Right lobe of liver (tissue), 6 donors: Measurements from ENCODE around the gene PEF1. TPM values are rescaled to one million over a fixed set of nuclear protein-coding genes. Genes with fewer than 3 reads are reported as not detected.

Source experiments
- ATAC-seq, 4 donors: fragments of 200-7000 bp; cut with Tn5 transposase; one replicate each; pipeline ENCODE4 v1.9.1; 2020; ENCODE audit warnings: mild to moderate bottlenecking in 4 of 4, moderate library complexity in 4 of 4
- DNase-seq, 3 donors: peaks; one replicate each; pipeline ENCODE4 v3.0.0-alpha.2; 2020
- H3K27ac ChIP-seq, 3 donors: fragments of 200-600 bp; one replicate each; pipeline ENCODE4 v1.8.0; 2022
- H3K27me3 ChIP-seq, 2 donors: fragments of 200-600 bp; one replicate each; pipeline ENCODE4 v1.8.0; 2022
- H3K36me3 ChIP-seq, 4 donors: fragments of 200-600 bp; sonication (generic) in 1 of 4; one replicate each; pipeline versions ENCODE4 v1.5.1 to v1.8.0; 2017 to 2022; ENCODE audit warnings: control low read depth in 1 of 4
- H3K4me1 ChIP-seq, 4 donors: fragments of 200-600 bp; sonication (generic) in 1 of 4; one replicate each; pipeline versions ENCODE4 v1.5.1 to v1.8.0; 2017 to 2022; ENCODE audit warnings: control low read depth in 1 of 4
- H3K4me3 ChIP-seq, 3 donors: fragments of 200-600 bp; one replicate each; pipeline ENCODE4 v1.8.0; 2022
- H3K9me3 ChIP-seq, 4 donors: fragments of 200-600 bp; sonication (generic) in 1 of 4; one replicate each; pipeline versions ENCODE4 v1.5.1 to v1.8.0; 2017 to 2022; ENCODE audit warnings: control low read depth in 1 of 4
- CTCF ChIP-seq, 4 donors: fragments of 200-600 bp in 3 of 4; fragments of 450-650 bp in 1 of 4; IDR thresholded peaks; one replicate each; pipeline versions ENCODE4 v1.5.1 to v1.8.0; 2016 to 2022; ENCODE audit warnings: antibody characterized with exemption in 4 of 4, mild to moderate bottlenecking in 2 of 4
- POLR2A ChIP-seq: fragments of 450-650 bp; IDR thresholded peaks from one replicate; pipeline ENCODE4 v1.6.1; 2017; ENCODE audit warnings: antibody characterized with exemption, mild to moderate bottlenecking
- WGBS: methylation state at CpG from one replicate; pipeline ENCODE4 v1.1.6; 2018; ENCODE audit warnings: low coverage, low lambda C conversion rate; ENCODE audit not compliant: insufficient coverage; ENCODE audit errors: missing lambda C conversion rate; 5-methylcytosine and 5-hydroxymethylcytosine counted together
- intact Hi-C, 2 donors: fragments of 100-400 bp; cut with DNase I; formaldehyde crosslinking; loops; one replicate each; pipeline versions ENCODE4 v1.11.2 to v1.14.1; 2022
- total RNA-seq, 6 experiments: library from RNA; depleted of rRNA in 2 of 6; stranded (reverse); fragments of >200 nt in 2 of 6; fragmentation: NEBNext Ultra II Directional in 3 of 6; extraction: Animal tissue kit (Norgen Biotek cat#: 25700) in 3 of 6; gene quantifications; one replicate each; pipeline versions ENCODE4 v1.1.0 to v1.2.4, GENCODE V29; 2016 to 2023
- donor health status: DM: no; HTN: yes; CAD: no.
- donor health status: DM: no; HTN: no; CAD: no.
- donor health status: DM: no; HTN: no; CAD: no.
- donor health status: DM: no; HTN: yes; CAD: no.
- donor health status: DM: no; HTN: yes; CAD: no.

Gene PEF1
- total RNA-seq, 6 experiments from 2014 or later: 23.9 to 47.5 (median 32.5) TPM

DNA sequence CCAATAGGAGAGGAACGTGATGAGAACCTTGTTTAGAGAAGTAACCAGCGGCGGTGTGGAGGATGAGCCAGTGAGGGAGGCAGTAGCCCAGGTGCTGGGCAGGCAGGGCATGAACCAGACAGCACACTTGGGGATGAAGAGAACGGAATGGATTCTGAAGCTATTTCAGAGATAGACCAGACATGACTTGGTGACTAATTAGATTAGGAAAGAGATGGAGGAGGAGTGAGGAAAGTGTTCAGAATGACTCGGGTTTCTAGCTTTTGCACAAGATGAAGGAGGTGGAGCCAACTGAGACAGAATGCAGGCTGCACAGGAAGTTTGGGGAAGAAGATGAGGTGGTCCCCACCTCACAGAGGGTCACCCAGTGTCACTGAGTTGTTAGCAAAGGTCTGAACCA lies 5.1 kb downstream of the PEF1 start:
- peaks cover 0 to 13% (median 0%) of the 10 kb centered on the region in 4 donors for H3K4me1 ChIP-seq
- H3K27me3 ChIP-seq: no peaks in the 10 kb centered on the region
- 81% methylated on average over 5 of the region's 5 CpGs for WGBS
- intact Hi-C loops: no loop called here
- H3K9me3 ChIP-seq: no peaks in the 10 kb centered on the region
- H3K4me3 ChIP-seq: no peak overlapping the region
- TF ChIP-seq CTCF (IDR thresholded peaks at IDR 0.05): no peak
- TF ChIP-seq POLR2A: no peak
- H3K27ac ChIP-seq: no peak overlapping the region
- ATAC-seq: no peak
- H3K36me3 ChIP-seq: peaks cover 0 to 10% (median 0%) of the 10 kb centered on the region in 4 donors
- DNase-seq: no peak

DNA sequence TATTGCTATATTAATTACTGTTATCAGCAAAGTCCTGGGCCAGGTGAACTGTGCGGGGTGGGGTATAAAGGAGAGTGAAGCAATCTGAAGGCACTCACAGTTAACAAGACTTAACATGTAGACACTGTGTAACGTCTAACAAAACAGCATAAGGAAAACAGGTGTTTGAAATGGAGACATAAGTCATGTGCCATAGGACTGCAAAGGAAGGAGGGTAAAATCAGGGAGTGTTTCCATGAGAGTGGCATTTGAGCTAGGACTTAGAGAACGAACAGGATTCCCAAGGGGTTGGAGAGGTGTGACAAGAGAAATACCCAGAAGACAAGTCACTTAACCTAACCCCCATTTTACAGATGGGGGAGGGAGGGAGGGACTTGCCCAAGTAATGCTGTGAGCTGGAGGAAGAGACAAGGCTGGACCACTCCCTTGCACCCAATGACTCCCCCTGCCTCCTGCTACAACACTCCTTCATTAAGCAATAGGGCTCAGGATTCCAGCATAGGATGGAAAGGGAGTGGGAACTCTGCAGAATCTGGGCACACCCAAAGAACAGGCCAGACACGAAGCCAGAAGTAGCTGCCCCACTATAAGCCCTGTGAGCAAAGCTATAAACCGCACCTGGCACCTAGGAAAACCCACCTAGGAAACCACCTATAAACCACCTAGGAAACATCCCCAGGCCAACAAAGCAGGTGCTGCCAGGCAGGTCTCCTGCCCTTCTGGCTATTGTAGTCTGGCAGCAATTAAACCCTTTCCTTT lies 6.6 kb downstream of the PEF1 start:
- DNase-seq (no peak), ATAC-seq (no peak)
- no peak overlapping the region for H3K4me3 ChIP-seq
- intact Hi-C loops: no loop called here
- no peaks in the 10 kb centered on the region for H3K9me3 ChIP-seq
- 71% methylated on average over 5 of the region's 5 CpGs for whole genome bisulfite sequencing
- TF ChIP-seq POLR2A (no peak), CTCF (IDR thresholded peaks at IDR 0.05) (no peak)
- peaks cover 0 to 17% (median 1%) of the 10 kb centered on the region in 4 donors for H3K36me3 ChIP-seq
- H3K27ac ChIP-seq: no peak overlapping the region
- no peaks in the 10 kb centered on the region for H3K27me3 ChIP-seq
- H3K4me1 ChIP-seq: peaks cover 0 to 5% (median 0%) of the 10 kb centered on the region in 4 donors

DNA sequence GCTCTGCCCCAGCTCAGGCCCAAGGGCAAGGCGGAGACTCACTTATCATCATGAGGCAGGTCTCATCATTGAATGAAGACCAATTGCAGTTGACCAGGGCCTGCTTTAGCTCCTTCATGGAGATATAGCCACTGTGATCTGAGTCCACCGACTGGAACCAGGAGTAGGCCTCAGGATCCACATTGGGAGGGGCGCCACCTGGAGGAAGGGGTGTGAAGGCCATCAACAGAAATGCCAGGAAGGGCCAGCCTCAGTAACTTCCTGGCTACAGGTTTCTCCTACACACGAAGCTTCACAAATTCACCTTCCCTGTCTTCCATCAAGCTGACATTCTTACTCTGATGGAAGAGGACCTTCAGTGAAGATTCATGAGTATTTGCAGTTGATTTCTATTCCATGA lies 11.6 kb downstream of the PEF1 start:
- Histone ChIP-seq H3K36me3 (peaks cover 0 to 66% (median 16%) of the 10 kb centered on the region in 4 donors), H3K4me1 (no peaks in the 10 kb centered on the region), H3K27ac (no peak overlapping the region), H3K4me3 (no peak overlapping the region), H3K9me3 (no peaks in the 10 kb centered on the region), H3K27me3 (no peaks in the 10 kb centered on the region)
- intact Hi-C loops: no loop called here
- ATAC-seq (peak in 1 of 4 donors; percentile 28), DNase-seq (no peak)
- TF ChIP-seq CTCF (IDR thresholded peaks at IDR 0.05) (peak; percentile 13 to 46 (median 32)), POLR2A (no peak)
- WGBS: 79% methylated on average over 2 of the region's 4 CpGs

DNA sequence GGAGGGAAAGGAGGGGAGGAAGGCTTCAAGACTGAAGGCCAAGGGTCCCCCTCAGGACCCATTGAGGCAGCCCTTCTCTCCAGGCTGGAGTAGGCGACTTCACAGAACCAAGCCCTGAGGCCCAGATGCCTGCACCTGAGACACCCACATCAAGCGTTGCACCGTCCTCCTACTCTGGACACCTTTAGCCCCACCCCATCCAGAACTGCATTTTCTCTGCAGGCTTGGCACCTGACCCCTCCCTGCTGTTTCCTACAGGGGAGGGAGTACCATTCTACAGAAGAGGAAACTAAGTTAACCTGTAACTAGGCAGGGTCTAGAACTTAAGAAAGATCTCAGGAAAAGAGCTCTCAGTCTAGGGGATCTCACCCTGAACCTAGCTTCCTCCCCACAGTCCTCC lies 12.0 kb downstream of the PEF1 start:
- DNase-seq (no peak), ATAC-seq (no peak)
- H3K4me1 ChIP-seq: no peaks in the 10 kb centered on the region
- no CpG with 5 or more reads among the region's 3 CpGs for WGBS
- TF ChIP-seq POLR2A: no peak
- no peak for TF ChIP-seq CTCF (IDR thresholded peaks at IDR 0.05)
- H3K27ac ChIP-seq: no peak overlapping the region
- no peaks in the 10 kb centered on the region for H3K9me3 ChIP-seq
- peaks cover 0 to 70% (median 16%) of the 10 kb centered on the region in 4 donors for H3K36me3 ChIP-seq
- no peak overlapping the region for H3K4me3 ChIP-seq
- no peaks in the 10 kb centered on the region for H3K27me3 ChIP-seq
- intact Hi-C loops: no loop called here
